Suppressor macrophage treated with lipopolysaccharide for 4 hours (primary cell): ENCODE measurements around the gene NMU.
A peak's percentile ranks its signal among the peaks of the same experiment; 100 is the strongest.
"Not testable (repeated sequence)": the region's sequence is repeated elsewhere in the genome, so short reads cannot be mapped to it uniquely, and the experiment has no call there.

Experiments used
- DNase-seq: peaks from one replicate; pipeline ENCODE4 v3.0.0-alpha.2; 2020

Gene NMU

DNA sequence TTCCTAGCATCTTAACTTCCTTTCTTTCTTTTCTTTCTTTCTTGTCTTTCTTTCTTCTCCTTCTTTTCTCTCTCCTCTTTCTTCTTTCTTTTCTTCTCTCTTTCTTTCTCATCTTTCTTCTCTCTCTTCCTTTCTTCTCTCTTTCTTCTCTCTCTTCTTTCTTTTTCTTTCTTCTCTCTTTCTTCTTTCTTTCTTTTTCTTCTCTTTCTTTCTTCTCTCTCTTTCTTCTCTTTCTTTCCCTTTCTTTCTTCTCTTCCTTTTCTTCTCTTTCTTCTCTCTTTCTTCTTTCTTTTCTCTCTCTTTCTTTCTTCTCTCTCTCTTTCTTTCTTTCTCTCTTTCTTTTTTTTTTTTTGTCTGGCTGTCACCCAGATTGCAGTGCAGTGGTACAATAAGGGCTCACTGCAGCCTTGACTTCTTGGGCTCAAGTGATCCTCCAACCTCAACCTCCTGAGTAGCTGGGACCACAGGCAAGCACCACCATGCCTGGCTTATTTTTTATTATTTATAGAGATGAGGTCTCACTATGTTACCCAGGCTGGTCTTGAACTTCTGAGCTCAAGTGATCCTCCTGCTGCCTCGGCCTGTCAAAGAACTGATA, 17.5 kb downstream of the NMU start:
- DNase-seq, result no peak

DNA sequence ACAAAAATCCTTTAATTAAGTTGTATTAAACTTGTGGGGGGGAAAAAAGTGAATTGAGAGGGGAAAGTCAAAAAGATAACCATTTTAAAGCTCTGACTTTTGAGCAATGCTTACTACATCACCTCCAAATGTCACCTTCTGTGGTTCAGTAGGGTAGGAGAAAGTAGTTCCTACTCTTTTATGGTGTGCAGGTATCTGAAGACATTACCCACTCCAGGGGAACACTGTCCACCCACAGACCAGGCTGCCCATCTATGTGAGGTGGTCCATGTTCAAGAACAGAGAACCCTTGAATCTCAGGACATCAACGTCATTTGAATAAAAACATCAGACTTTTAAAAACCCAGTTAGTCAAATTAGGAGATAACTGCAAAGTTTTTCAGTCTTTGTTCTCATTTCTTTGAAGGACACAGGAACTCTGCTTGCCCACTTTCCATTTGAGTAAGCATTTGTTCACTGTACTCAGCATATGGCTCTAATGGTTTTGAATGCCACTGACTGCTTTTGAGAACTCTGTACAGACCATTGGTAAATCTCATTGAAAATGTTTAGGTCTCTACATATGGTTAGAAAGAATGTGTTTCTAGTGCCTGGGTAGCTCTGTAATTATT, 18.4 kb downstream of the NMU start:
- no peak for DNase-seq

DNA sequence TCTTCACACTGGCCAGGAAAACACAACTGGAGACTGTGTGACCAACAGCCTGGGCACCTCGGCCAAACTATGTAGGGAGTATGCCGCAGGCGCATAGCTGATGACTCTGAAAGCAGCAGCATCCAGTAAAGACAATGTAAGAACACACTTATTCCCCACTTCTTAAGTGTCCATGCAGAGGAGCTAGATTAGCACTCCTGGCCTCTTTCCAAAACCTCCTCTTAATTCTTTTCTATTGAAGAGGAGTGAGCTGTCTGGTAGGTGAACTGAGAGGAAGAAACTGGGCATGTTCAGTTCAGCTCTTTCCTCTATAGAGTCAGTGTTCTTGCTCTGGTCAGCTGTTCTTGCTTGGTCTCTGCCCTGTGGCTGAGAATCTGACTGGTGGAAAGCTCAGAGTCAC, 21.1 kb downstream of the NMU start:
- no peak for DNase-seq

DNA sequence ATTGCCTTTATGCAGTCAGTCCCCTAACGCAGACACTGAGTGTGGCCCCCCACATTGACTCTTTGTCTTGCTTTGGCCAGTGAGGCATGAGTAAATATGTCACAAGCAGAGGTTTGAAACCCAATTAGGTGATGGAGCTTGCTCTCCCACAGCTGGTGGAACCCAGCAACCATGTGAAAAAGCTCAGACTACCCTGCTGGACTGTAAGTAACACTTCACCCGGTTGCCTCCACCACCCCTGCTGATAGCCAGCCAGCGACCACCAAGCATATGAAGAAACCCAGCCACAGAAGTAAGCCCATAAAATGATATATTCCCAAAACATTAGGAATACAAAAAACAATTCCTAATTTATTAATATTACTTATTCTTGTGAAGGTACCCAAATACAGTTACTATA, 22.5 kb downstream of the NMU start:
- no peak for DNase-seq

DNA sequence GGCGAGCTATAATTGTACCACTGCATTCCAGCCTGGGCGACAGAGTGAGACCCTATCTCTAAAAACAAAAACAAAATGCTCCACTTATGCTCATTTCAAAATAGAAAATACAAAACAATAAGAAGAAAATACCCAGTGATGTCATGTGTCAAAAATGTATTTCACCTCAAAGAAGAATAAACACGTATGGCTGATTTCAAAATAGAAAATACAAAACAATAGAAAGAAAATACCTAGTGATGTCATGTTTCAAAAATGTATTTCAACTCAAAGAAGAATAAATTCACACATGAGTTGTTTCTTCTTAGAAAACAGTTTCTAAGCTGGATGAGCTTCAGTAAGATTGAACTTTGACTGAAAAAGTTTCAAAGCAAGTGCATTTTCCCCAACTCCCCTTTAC, 23.8 kb downstream of the NMU start:
- no peak for DNase-seq

DNA sequence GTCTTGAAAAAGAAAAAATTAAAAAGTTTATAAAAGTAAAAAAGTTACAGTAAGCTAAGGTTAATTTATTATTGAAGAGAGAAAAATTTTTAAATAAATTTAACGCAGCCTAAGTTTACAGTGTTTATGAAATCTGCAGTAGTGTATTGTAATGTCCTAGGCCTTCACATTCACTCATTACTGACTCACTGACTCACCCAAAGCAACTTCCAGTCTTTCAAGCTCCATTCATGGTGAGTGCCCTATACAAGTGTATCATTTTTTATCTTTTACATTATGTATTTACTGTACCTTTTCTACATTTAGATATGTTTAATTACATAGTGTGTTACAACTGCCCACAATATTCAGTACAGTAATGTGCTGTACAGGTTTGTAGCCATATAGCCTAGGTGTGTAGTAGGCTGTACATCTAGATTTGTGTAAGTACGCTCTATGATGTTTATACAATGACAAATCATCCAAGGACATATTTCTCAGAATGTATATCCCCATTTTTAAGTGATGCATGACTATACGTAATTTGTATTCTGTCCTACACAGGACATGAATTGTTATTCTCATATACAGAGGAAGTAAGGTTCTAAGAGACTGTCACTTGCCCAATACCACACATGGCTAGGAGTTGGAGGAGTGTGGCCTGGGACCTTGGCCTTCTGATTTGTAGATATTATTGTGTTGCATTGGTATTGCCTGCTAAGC, 24.6 kb downstream of the NMU start:
- no peak for DNase-seq

DNA sequence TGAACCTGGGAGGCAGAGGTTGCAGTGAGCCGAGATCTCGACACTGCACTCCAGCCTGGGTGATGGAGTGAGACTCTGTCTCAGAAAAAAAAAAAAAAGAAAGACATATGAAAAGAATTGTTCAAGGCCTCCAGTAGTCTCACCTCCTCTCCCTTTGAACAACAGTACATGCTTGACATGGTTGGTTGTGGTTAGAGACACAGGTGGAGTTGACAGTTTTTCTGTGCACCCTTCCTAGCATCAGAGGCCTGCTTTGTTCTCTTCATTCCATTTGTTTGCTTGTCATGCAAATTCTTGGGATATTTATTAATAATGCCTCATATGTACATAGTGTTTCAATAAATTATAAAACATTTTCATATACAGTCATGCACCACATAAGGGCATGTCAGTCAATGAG, 25.7 kb downstream of the NMU start:
- DNase-seq, result no peak

DNA sequence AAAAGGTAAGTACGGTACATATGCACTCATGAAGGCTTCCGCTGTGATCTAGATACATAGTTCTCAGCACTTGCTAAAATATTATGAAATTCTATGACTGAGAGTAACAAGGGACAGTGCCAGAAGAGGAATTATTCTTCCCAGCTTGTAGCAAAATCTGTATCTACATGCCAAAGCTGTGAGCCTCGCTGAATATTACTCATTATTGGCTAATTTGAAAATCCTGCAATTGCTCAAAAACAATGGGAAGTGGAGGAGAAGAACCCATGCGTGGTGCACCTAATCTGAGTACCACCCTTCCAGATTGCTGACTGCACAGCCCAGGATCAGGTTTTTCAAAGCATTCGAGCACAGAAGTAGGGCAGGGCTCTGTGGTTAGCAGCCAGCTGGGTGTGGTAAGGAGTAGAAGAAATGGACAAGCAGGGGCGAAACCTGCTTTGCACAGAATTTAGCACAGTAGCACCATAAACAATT, 26.7 kb downstream of the NMU start:
- no peak for DNase-seq

DNA sequence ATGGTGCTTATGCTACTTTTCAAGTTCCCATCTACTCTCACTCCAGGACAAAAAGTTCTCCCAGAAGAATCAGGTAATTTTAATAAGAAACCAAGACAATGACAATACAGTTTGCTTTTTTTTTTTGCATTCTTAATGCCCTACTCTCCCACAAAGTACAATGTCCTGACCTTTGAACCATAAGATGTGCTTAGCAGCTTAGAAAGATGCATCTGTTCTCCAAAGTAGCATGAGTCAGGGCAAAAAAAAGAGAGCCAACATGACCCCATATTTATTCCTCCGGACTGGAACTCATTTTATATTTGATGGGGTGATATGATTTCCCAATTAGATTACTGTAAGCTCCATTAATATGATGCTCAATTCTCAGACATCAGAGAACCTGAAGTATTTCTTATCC, 27.5 kb downstream of the NMU start:
- DNase-seq, result no peak

DNA sequence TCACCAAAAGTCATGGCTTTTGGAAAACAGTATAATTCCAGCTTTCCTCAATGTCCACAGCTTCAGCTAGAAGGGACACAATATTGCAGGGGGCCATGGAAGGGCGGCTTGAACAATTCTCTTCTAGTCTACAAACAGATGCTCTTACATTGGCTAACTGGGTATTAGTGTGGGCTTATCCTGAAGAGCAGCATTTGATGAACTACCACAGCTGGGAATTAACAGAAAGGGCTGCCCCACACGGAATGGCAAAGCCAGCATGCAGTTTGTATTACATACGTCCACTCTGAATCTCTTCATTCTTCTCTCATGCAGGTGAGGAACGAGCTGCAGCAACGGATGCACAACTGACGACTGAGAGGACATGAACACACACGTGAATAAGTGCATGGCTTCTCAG, 31.1 kb downstream of the NMU start:
- DNase-seq, result no peak

DNA sequence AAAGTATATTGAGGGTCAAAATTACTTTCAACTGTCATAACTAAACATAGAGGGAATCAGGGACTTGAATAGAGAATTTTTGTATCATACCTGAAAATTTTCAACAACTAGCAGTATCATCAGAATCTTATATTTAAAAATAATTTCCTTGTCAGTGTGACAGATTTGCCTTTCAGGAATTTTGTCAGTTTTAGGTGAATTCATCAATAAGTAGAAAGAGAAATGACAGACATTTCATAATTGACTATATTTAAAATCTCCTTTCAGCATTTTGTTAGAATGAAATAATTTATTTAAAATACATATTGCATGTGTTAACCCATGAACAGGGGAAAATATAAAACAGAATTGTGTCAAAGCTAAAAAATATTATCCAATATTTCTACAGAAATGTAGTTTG, 35.5 kb downstream of the NMU start:
- no peak for DNase-seq

DNA sequence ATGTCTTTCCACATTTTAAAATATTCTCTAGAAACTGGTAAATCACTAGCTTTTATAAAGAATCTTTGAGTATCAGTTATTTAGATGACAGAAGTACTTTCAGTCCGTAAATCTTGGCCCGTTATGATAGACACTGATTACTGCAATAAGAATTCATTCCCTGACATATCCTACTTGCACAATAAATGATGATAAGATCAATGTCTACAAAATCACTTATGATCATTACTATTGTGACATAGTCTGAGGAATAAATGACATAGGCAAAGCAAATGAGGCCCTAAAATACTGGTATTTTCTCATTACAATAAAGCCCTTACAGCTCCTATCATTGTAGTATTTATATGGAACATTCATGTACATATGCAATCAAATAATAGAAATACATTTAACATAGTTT, 37.5 kb downstream of the NMU start:
- no peak for DNase-seq

DNA sequence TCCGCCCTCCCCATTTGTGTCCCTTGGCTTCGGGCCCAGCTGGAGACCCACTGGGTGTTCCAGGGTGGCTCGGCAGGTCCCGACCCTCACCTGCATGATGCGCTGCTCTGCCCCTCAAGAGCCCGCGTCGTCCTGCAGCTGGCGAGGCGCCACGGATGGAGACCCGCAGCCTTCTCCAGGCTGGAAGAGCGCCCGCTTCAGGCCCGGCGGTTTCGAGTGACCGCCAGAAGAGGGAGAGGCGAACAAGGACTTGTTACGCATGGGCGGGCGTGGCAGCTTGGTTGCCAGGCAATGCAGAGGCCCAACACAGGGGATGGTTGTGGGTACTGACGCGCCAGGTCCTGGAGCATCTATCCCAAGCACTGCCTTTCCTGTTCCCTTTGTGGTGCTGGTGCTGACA, 44.1 kb downstream of the NMU start, which contains the start of gene PDCL2:
Gene PDCL2 (minus strand): TSS at position 232 of the 400 bp plus-strand sequence. CDS start 136 bp downstream, at position 96.
- DNase-seq, result no peak

DNA sequence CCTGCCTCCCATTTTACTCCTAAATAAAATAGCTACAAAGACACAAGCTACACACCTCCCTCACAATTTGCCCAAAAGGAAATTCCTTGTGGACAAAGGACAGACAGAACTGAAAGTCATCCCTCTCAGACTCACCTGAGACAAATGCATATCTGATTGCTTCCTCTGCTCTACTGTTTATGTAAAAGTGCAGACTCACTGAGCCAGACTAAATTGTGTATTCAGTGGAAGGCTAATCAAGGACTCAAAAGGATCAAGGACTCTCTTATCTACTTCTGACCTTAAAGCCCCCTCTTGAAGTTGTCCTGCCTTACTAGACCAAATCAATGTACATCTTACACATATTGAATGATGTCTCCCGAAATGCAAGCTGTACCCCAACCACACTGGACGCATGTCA, 47.9 kb downstream of the NMU start:
- no peak for DNase-seq

DNA sequence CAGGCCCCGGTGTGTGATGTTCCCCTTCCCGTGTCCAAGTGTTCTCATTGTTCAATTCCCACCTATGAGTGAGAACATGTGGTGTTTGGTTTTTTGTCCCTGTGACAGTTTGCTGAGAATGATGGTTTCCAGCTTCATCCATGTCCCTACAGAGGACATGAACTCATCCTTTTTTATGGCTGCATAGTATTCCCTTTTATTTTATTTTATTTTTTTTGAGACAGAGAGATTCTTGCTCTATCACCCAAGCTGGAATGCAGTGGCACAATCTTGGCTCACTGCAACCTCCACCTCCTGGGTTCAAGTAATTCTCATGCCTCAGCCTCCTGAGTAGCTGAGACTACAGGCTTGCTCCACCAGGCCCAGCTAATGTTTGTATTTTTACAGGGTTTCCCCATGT, 53.3 kb downstream of the NMU start:
- DNase-seq, result not testable (repeated sequence)

DNA sequence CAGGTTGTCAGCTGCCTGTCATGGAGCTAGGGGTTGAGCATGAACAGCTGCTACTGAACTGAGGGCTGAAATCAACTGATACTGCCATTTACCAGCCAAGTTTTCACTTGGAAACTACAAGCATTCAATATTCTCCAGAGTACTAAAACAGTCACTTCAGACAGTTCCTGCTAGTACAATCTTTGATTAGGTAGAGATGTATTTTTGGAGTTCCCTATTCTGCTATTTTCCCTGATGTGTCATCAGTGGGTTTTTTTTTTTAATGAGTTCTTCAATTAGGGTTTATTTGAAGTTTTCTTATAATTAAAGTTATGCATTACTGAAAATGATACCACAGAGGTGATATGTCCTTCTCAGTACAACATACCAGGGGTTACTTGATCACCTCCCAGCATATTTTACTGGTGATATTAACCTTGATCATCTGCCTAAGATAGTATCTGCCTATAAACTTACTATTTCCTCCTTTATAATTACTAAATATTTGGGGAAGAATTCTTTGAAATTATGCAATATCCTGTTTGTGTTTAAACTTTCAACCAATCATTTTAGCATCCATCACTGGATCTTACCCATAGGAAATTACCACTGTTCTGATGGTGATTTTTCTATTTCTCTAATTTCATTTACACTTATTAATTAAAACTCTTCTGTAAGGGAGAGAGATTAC, 57.6 kb downstream of the NMU start:
- DNase-seq, result peak; percentile 11

DNA sequence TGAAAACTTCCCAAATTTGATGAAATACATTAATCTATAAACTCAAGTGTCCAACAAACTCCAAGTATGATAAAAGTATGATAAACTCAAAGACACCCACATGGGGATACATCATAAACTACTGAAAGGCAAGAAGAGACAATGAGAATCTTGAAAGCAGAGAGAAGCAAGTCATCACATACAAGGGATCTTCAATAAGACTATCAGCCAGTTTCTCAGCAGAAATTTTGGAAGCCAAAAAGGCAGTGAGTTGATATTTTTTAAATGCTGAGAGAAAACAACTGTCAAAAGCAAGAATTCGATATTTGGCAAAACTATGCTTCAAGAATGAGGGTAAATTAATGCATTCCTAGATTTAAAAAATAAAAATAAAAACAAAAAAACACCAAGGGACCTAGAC, 60.6 kb downstream of the NMU start:
- no peak for DNase-seq

DNA sequence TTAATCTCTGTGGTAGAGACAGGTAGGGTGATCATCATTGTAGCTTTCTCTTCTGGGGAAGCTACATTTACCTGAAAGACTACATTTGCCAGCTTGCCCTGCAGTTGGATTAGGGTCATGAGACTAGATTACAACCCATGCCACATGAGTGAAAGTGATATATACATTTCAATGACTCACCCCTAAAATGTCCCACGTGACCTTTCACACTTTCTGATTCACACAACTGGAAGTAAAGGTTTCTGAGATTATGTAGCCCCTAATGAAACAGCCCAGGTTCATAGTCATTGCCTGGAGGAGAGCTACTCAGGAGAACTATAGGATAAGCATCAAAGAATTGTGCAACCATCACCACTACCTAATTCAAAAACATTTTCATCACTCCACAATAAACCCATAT, 61.8 kb downstream of the NMU start:
- peak; percentile 27 for DNase-seq

DNA sequence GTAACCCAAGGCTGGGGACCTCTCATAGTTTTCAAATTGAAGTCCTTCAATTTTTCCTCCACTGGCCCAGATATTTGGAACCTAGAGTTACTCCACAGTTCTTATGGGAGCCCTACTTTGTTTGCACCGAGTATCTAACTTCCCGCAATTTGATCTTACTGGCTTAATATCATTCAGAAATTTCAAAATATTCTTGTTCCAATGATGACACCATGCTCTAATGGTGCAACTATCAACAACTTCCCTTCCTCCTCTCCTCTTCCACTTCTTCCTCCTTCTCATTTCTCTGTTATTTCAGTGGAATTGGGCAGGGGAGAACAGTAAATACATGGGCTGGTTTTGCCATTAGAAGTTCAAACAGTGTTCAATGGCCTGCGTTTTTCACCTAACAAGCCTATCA, 64.3 kb downstream of the NMU start:
- peak; percentile 45 for DNase-seq

DNA sequence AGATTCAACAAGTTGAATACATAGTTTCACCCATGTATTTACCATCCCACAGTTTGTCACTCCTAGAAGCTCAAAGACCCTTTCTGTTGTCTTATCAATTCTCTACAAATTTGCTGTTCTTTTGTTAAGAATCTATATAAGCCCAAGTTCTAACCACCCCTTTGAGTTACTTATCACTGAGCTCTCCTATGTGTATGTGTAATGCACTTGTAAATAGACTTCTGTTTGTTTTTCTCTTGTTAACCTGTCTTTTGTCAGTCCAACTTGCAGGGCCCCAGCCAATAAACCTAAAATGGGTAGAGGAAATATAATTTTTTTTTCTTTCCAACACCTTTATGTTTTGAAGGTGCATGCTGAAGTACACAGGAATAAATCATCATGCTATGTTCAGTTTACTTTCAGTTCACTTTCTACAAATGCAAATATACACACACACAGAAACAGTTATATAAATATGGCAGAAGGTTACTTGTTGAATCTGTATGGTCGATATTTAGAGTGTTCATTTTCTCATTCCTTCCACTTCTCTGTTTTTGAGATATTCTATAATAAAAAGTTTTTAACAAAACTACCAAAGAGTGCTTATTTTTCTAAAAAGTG, 67.1 kb downstream of the NMU start:
- no peak for DNase-seq

DNA sequence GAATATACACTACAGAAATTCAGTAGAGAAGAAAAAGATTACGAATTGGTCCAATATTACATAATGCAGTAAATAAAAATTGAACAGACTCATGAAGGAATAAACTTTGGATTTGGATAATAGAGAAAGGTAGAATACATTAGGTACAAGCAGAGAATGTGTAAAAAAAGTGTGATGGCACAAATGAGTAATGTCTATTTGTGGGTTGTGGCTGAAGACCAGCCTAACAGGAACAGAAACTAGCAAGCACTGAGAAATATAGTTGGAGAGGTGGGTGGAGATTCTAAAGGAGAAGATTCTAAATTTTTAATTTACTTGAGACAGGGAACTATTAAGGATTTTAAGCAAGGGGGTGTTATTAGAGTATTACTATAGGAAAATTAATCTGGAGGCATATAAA, 74.2 kb downstream of the NMU start:
- DNase-seq, result peak; percentile 74

DNA sequence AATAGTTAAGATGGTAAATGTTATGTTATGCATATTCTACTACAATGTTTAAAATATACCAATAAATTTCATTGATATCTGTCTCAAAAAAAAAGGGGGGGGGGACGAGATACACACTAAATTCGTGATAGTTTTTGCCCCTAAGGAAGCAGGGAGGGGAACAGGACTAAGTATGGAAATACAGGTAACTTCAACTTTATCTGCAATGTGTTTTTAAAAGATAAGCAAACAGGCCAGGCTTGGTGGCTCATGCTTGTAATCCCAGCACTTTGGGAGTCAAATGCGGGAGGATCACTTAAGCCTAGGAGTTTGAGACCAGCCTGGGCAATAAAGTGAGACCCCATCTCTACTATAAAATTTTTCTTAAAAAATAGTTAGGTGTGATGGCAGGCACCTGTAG, 76.0 kb downstream of the NMU start:
- DNase-seq, result no peak

DNA sequence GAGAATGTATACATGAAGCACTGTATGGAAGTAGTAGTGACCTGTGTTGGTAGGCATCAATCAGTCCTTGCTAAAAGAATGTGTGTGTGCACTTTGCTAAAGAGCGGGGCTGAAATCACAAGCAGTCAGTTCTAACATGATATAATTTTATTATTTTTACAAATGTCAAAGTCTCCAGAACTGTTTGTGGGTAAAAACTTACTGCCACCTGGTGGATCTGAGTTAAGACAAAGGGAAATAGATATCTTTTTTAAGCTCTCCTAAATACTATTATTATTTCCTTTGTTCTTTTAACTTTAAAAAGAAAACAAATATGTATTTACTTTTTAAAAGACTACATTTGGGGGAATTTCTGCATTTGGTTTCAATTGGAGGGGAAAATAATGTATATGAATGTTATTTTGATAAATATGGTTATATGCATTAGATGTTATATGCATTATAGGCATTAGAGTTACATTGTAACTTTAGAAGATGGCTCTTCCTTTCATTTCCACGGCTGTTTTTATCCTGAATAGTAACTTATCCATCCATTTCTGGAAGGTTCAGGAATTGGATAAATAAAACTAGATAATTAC, 81.6 kb downstream of the NMU start:
- peak; percentile 16 for DNase-seq
